ENCODE measurements around the gene ADRM1. TPM values are rescaled to one million over a fixed set of nuclear protein-coding genes. Genes with fewer than 3 reads are reported as not detected.

Gene ADRM1
- total RNA-seq, 1 experiment from 2014 or later, result 160 TPM

DNA sequence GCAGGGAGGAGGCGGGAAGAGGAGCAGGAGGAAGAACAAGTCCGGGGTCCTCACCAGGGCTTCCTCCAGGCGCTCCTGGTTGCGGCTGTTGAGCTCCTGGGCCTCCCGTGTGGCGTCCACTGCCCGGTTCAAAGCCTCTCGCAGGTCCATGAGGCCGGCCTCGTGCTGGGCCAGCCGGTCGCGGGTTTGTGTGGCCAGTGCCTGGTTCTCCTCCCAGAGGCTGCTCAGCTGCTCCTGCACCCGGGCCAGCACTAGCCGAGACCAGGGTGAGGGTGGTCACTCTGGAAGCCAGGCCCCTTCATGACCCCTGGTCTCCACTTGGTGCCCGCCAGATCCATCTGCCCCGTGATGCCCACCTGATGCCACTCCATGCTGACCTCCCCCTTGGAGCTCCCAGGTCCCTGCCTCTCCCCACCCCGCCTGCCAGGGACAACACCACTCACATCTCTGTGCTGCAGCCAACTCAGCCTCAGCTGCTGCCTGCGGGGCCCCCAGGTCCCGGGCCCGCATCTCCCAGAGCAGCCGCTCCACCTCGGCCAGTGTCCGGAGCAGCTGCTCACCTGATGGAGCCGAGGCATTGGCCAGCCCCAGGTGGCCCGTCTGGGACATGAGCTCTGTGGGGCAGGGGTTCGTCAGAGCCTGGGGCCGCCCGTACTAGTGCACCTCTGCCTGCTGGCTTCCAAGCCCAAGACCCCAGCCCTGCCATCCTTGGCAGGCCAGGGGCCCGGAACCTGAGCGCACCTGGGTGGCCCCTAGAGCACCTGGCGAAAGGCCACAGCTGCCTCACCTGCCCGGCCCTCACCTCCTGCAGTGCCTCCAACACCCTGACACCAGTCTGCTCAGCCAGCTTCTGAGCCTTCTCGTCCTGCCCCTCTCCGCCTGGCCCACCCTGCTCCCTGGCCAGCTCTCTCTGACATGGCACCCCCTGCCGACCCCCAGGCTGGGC, 15.9 kb downstream of the ADRM1 start:
- Mint-ChIP-seq H3K4me1 (no peaks in the 10 kb centered on the region), H3K9me3 (no peaks in the 10 kb centered on the region), H3K36me3 (peaks cover 49% of the 10 kb centered on the region), H3K4me3 (no peak overlapping the region), H3K27ac (no peak overlapping the region), H3K27me3 (ENCODE audit: low read depth) (no peaks in the 10 kb centered on the region)
- no peak for DNase-seq (ENCODE audit: low spot score)
- ChIA-PET CTCF (interaction anchor here (0.8 to 1.0 kb wide), 2 partner anchors 16 to 64 kb away, joined by 3 read pairs; no protein-coding TSS in a partner anchor), POLR2A (interaction anchor here (1.4 kb wide), 1 partner anchor 50 kb away, joined by 3 read pairs; no protein-coding TSS in a partner anchor)
- no peak for TF ChIP-seq TCF7 (CRISPR knock-in tag; IDR thresholded peaks at IDR 0.05; ENCODE audit: low read depth)
- TF ChIP-seq ZNF671 (CRISPR knock-in tag; IDR thresholded peaks at IDR 0.05), result no peak
- no peak for TF ChIP-seq SOX15 (CRISPR knock-in tag; IDR thresholded peaks at IDR 0.05)
- TF ChIP-seq, protein P1, sequence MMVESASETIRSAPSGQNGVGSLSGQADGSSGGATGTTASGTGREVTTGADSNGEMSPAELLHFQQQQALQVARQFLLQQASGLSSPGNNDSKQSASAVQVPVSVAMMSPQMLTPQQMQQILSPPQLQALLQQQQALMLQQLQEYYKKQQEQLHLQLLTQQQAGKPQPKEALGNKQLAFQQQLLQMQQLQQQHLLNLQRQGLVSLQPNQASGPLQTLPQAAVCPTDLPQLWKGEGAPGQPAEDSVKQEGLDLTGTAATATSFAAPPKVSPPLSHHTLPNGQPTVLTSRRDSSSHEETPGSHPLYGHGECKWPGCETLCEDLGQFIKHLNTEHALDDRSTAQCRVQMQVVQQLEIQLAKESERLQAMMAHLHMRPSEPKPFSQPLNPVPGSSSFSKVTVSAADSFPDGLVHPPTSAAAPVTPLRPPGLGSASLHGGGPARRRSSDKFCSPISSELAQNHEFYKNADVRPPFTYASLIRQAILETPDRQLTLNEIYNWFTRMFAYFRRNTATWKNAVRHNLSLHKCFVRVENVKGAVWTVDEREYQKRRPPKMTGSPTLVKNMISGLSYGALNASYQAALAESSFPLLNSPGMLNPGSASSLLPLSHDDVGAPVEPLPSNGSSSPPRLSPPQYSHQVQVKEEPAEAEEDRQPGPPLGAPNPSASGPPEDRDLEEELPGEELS (CRISPR knock-in tag; IDR thresholded peaks at IDR 0.05), result no peak
- no peak for TF ChIP-seq FOXK1 (CRISPR knock-in tag; IDR thresholded peaks at IDR 0.05)
- TF ChIP-seq GRHL2 (CRISPR knock-in tag; IDR thresholded peaks at IDR 0.05; ENCODE audit: insufficient replicate concordance, severe bottlenecking), result no peak
- TF ChIP-seq, protein P2, sequence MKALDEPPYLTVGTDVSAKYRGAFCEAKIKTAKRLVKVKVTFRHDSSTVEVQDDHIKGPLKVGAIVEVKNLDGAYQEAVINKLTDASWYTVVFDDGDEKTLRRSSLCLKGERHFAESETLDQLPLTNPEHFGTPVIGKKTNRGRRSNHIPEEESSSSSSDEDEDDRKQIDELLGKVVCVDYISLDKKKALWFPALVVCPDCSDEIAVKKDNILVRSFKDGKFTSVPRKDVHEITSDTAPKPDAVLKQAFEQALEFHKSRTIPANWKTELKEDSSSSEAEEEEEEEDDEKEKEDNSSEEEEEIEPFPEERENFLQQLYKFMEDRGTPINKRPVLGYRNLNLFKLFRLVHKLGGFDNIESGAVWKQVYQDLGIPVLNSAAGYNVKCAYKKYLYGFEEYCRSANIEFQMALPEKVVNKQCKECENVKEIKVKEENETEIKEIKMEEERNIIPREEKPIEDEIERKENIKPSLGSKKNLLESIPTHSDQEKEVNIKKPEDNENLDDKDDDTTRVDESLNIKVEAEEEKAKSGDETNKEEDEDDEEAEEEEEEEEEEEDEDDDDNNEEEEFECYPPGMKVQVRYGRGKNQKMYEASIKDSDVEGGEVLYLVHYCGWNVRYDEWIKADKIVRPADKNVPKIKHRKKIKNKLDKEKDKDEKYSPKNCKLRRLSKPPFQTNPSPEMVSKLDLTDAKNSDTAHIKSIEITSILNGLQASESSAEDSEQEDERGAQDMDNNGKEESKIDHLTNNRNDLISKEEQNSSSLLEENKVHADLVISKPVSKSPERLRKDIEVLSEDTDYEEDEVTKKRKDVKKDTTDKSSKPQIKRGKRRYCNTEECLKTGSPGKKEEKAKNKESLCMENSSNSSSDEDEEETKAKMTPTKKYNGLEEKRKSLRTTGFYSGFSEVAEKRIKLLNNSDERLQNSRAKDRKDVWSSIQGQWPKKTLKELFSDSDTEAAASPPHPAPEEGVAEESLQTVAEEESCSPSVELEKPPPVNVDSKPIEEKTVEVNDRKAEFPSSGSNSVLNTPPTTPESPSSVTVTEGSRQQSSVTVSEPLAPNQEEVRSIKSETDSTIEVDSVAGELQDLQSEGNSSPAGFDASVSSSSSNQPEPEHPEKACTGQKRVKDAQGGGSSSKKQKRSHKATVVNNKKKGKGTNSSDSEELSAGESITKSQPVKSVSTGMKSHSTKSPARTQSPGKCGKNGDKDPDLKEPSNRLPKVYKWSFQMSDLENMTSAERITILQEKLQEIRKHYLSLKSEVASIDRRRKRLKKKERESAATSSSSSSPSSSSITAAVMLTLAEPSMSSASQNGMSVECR (CRISPR knock-in tag; IDR thresholded peaks at IDR 0.05; ENCODE audit: borderline replicate concordance), result no peak
- TF ChIP-seq, protein P3, sequence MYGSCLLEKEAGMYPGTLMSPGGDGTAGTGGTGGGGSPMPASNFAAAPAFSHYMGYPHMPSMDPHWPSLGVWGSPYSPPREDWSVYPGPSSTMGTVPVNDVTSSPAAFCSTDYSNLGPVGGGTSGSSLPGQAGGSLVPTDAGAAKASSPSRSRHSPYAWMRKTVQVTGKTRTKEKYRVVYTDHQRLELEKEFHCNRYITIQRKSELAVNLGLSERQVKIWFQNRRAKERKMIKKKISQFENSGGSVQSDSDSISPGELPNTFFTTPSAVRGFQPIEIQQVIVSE (CRISPR knock-in tag; IDR thresholded peaks at IDR 0.05; ENCODE audit: borderline replicate concordance), result no peak
- ATAC-seq, result no peak

DNA sequence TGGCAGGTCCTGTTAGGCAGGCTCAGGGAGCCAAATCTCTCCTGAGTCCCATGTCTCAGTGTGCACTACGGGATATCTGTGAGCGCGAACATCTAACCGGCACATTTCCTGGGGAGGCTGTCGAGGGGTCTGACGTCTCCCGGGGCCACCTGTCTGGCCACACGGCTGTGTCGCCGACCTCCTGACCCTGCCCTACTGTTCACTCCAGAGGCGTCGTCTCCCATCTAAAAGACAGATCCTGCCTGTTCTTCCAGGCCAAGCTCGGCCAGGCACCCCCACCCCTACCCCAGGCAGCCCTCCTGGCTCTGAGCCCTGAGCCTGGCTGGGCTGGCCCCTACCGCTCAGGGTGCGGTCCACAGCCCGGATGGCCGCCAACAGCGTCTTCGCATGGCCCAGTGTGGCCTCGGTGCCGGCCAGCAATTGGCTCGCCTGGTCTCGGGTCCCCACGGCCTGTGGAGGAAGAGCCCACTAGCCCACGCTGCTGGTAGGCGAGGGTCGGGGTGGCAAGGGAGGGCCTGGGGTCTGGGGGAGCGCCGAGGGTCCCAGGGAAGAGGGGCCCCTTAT, 16.6 kb downstream of the ADRM1 start:
- H3K9me3 Mint-ChIP-seq, result no peaks in the 10 kb centered on the region
- H3K4me3 Mint-ChIP-seq, result no peak overlapping the region
- POLR2A ChIA-PET, result interaction anchor here (1.4 kb wide), 1 partner anchor 49 kb away, joined by 3 read pairs; no protein-coding TSS in a partner anchor
- H3K36me3 Mint-ChIP-seq, result peaks cover 44% of the 10 kb centered on the region
- ATAC-seq, result no peak
- no peak for TF ChIP-seq RELA (CRISPR knock-in tag; IDR thresholded peaks at IDR 0.05; ENCODE audit: borderline replicate concordance)
- TF ChIP-seq, protein P4, sequence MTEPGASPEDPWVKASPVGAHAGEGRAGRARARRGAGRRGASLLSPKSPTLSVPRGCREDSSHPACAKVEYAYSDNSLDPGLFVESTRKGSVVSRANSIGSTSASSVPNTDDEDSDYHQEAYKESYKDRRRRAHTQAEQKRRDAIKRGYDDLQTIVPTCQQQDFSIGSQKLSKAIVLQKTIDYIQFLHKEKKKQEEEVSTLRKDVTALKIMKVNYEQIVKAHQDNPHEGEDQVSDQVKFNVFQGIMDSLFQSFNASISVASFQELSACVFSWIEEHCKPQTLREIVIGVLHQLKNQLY (CRISPR knock-in tag; IDR thresholded peaks at IDR 0.05), result no peak
- TF ChIP-seq, protein P5, sequence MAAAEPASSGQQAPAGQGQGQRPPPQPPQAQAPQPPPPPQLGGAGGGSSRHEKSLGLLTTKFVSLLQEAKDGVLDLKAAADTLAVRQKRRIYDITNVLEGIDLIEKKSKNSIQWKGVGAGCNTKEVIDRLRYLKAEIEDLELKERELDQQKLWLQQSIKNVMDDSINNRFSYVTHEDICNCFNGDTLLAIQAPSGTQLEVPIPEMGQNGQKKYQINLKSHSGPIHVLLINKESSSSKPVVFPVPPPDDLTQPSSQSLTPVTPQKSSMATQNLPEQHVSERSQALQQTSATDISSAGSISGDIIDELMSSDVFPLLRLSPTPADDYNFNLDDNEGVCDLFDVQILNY (CRISPR knock-in tag; IDR thresholded peaks at IDR 0.05), result no peak
- TF ChIP-seq NR1H2 (CRISPR knock-in tag; IDR thresholded peaks at IDR 0.05), result no peak
- no peak for TF ChIP-seq GRHL2 (CRISPR knock-in tag; IDR thresholded peaks at IDR 0.05; ENCODE audit: insufficient replicate concordance, severe bottlenecking)
- TF ChIP-seq, protein P6, sequence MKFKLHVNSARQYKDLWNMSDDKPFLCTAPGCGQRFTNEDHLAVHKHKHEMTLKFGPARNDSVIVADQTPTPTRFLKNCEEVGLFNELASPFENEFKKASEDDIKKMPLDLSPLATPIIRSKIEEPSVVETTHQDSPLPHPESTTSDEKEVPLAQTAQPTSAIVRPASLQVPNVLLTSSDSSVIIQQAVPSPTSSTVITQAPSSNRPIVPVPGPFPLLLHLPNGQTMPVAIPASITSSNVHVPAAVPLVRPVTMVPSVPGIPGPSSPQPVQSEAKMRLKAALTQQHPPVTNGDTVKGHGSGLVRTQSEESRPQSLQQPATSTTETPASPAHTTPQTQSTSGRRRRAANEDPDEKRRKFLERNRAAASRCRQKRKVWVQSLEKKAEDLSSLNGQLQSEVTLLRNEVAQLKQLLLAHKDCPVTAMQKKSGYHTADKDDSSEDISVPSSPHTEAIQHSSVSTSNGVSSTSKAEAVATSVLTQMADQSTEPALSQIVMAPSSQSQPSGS (CRISPR knock-in tag; IDR thresholded peaks at IDR 0.05; ENCODE audit: borderline replicate concordance, low read depth), result no peak
- no peak for TF ChIP-seq JUN (CRISPR knock-in tag; IDR thresholded peaks at IDR 0.05)
- TF ChIP-seq ATF1 (CRISPR knock-in tag; IDR thresholded peaks at IDR 0.05), result no peak
- TF ChIP-seq RORB (CRISPR knock-in tag; IDR thresholded peaks at IDR 0.05), result no peak
- DNase-seq (ENCODE audit: low spot score), result no peak
- CTCF ChIA-PET, result interaction anchor here (1.0 kb wide), 1 partner anchor 63 kb away, joined by 3 read pairs; no protein-coding TSS in a partner anchor
- H3K4me1 Mint-ChIP-seq, result no peaks in the 10 kb centered on the region
- H3K27me3 Mint-ChIP-seq (ENCODE audit: low read depth), result no peaks in the 10 kb centered on the region
- no peak overlapping the region for H3K27ac Mint-ChIP-seq
